ENCODE results near the gene HMCN1. TPM values are rescaled to one million over a fixed set of nuclear protein-coding genes. Genes with fewer than 3 reads are reported as not detected.
A peak's percentile ranks its signal among the peaks of the same experiment; 100 is the strongest.

Gene HMCN1
- 109 TPM for total RNA-seq

DNA sequence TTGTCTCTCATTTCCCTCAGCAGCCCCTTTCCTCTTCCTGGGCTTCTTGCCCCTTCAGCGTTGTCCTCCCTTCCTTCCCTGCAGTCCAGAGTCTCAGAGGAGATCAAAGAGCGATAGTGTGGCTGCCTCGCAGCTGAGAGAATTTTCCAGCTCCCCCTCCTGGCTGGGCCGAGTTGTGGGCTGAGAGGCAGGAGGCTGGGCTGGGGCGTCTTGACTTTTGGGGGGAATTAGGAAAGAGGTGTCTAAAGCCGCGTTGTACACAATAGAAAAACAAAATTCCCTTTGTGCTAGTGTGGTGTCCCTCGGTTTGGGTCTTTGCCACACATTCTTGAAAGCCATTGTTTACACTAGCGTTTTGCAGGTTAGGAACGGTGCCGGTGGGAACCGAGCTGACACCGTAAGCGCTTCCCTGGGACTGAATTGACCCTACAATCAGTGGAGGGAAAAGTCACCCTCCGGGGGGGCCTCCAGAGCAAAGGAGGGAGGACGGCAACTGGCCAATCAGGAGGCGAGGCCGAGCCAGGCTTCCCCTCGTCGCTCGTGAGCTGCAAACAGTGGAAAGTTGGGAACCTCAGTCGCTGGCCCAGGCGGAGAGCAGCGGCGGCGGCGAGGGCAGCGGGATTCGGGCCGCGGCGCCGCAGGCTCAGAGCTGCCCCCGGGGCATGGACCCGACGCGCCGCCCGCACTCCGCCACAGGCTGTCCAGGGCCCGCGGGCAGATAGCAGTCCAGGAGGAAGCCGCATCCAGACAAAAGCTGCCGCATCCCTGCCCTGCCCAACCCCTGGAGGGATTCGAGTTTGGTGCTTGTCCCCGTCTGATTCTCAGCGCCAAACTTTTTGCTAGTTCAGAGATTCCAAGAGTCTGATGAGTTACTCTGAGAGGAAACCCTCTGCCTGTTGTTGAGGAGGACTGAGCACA is at the start of gene HMCN1:
TSS of gene HMCN1 (plus strand) at position 574 of the 918 bp plus-strand sequence. CDS start 389 bp downstream, outside the sequence.
- peak; percentile 81 for DNase-seq

DNA sequence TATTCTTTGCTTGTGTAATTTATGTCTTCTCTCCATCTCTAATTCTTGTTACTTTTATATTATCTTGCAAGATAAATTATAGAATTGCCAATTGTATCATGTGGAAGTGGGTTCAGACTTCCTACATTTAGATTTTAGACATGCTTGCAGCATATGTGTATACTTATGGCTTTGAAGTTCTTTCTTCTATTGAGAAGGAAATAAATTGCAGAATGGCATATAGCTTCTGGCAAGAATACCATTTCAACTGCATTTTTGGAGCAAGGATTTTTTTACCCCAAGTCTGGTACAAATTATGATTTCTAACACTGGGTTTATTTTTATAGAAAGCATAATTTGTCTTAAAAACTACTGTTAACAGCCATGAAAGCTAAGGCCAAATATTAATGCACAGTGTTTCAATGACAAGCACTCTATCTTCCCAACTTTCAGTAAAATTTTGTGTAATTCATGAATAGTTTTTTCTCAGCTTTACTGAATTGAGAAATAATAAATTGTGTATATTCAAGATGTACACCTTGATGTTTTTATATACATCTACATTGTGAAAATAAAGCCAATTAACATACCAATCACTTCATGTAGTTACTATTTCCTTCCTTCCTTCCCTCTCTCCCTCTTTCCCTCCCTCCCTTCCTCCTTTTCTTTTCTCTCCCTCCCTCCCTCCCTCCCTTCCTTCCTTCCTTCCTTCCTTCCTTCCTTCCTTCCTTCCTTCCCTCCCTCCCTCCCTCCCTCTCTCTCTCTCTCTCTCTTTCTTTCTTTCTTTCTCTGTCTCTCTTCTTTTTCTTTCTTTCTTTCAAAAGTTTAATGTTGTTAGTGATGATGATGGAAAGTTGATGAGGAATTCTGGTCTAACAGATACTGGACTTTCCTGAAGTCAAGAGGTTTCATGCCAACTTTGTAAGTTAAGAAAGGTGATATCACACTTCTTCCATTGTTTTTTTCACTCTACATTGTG is 47.1 kb upstream of the HMCN1 start:
- DNase-seq = peak; percentile 23

DNA sequence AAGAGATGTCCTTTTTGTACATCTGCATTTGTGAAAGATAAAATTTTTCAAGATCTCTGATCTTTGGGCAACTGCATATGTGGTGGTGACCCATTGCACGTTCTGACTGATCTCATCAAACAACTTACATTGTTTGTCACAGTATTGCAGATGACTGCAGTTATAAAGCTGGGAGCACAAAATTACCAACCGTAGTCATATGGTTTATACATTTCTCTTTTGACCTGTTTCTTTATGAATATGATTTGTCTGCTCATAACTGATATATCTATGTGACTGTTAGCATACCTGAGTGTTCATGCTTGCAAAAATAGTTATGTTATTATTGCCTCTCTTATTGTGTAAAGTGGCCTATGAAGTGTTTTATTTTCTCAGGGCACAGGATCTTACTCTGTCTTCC is 43.7 kb upstream of the HMCN1 start:
- no peak for DNase-seq

DNA sequence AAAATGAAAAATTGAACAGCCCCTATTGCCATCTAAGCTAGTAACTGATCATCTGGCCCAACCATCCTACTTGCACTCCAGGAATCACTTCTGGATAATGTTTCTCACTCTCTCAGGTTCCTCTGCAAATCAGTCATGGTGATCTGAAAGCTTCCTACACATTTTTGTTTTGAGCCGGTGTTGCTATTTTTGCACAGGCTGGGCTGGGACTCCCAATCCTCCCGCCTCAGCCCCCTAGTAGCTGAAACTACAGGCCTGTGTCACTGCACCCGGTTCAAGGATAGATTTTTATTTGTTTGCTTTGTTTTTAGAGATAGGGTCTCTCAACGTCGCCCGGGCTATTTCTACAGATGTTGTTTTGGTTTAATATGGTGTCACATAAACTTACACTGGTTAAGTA is 40.5 kb upstream of the HMCN1 start:
- no peak for DNase-seq

DNA sequence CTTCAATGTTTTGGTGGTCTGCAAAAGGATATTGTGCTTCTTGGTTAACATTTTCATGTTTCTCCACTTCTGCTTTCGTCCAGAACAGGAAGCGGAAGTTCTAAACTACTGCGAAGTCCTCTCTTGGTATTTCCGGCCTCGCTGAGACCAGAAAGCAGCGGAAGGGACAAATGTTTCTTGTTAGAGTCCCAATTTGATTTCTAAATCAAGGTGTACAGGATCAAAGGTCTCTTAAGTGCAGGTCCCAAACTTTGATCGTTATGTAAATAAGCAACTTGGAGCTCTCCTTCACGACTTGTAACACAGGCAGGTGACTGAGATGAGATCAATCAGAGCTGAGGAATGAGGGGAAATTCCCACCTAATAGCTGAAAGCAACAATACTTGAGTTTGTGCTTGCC is 40.1 kb upstream of the HMCN1 start:
- DNase-seq = no peak

DNA sequence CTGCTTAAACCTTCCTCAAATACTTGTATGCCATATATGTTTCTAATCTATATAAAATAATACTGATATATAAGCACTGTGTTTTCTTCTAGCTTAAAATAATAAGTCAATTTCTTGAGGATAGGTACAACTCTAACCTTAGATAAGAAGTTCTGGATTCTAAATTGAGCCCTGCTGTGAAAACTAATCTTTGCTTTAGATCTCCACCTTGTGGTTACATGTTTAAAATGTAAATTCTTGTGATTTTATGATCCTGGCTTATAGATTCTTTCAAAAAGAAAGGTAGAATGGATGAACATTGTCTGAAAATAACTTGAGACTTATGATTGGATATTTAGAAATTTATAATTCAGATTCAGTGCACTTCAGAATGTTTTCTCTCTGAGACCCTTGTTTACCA is 38.9 kb upstream of the HMCN1 start:
- DNase-seq = no peak

DNA sequence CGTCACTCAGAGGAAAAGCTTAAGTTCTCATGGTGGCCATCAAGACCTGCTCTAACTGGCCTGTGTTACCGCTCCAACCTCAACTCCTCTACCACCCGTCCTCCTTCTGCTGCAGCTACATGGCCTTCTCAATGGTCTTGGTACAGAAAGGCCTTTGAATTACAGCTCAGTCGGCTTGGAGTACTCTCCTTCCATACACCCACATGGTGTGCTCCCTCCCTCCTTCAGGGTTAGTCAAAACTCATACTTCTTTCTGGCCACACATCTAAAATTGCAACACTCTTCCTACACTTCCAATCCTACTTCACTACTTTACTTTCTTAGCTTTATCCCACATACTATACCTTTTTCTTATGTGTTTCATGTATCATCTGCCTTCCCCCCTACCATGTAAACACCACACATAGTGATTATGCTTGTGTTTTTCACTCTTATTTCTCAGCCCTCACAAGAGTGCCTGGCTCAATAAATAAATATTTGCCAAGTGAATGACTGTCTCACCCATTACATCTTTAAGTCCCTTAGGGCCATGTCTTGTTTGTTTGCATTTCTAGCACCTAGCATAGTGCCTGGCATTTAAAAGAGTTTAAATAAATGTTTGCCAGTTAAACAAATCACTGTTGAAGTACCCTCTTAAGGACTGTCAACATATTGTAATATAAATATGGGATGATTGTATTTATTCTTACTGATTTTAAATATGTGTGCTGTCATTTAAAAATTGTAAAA is 37.6 kb upstream of the HMCN1 start:
- no peak for DNase-seq

DNA sequence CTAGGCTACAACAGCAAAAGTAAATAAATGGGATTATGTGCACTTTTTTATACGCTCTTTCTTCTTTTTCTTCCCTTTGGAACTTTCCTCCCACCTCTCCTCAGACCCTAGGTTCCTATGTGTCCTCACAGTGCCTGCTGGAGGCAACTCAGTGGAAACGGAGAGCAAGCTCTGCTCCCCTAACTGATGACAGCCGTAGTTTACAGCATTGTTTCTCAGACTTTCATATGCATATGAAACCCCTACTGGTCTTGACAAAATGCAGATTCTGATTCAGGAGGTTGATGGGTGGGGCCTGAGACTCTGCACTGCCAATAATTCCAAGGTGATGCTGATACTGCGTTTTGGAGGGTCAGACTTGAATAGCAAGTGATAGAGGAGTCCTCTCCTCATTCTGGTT is 34.3 kb upstream of the HMCN1 start:
- DNase-seq = no peak

DNA sequence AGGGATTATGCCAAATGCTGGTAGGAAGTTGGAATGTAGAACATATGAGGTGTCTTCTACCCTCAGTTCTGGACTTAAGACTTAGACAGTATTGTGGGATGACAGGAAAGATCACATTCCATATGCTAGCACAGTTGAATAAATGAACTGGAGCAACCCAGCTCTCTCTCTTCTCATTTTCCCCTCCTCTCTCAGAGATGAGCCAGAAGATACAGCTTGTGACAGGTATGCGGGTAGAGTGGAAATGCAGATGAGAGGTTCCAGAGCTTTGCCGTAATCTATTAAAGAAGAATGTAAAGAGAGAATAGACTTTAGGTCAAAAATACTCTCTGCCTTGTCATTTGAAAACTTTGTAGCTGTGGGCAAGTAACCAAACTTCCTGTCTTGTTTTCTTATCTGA is 32.5 kb upstream of the HMCN1 start:
- no peak for DNase-seq

DNA sequence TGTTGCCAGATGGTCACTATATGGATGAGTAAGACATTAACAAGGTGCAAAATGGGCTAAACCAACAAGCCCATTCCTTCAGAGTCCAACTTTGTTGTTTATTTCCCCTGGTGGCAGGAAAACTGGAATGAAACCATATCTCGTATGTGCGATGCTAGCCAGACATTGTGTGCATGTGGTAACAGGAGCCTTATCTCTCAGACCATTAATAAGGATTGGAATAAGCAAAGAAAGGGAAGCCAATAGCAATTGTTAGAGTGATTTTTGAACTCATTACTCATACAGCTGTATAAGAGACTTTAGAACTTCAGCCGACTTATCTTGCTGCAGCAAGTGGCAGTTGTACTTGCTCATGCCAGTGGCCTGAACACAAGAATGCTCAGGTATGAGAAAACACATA is 30.0 kb upstream of the HMCN1 start:
- no peak for DNase-seq

DNA sequence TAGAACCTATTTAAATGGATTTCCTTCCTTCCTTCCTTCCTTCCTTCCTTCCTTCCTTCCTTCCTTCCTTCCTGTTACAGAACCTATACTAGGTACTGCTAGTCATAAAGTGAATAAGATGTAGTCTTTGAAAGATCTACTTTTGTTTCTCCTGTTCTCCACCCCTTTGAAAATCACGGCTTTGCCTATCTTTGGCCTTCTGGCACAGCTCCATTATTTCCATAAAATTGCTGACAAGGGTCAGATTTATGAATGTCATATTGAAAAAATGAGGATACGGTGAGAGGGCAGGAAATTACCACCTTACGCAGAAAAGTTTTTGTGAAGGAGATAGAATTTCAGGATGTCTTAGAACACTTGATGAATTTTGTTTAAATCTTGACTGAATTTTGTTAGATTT is 18.1 kb upstream of the HMCN1 start:
- DNase-seq = no peak

DNA sequence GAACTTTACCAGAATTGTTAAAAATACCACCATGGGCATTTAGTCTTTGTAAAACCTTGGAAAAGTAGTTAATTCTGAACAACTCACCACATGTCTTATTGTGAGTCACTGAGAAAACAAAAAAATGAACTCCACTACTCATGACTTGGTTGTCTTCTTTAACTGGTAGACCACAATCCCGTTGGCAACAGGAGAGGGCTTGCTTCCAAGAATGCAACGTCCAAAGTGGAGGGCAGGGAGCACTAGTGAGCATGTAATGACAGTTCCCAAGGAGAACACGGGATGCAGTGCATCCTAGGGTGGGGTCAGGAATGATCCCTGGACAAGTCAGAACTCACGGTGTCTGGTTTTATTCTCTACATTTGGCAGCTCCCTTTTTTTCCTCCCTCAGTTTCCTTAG is 15.2 kb upstream of the HMCN1 start:
- no peak for DNase-seq

DNA sequence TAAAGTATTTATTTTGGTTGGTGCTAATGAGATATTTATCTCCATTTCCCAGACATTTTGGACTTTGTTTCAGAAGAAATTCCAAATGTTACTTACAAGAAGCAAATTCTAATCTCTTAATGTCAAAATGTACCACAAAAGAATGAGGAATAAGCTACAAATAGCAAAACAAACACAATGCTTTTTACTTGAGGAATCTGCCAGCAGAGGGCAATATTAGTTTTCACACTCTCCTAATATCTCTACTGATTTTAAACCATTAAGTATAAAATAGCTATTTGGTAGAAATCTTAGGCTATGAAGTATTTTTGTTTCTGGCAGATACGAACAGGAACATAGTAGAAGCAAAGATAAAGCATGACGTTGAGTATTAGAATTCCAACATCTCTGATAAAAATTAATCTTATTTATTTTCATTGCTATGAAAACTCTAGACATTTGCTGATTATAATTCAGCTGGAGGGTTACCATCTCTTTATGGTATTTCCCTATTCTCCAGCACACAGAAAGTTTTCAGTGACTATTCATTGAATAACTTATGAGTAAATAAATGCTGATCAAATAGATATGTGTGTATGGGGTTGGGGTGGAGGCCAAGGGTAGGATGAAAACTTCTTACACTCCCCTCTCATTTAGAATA is 13.4 kb upstream of the HMCN1 start:
- DNase-seq = peak; percentile 62

DNA sequence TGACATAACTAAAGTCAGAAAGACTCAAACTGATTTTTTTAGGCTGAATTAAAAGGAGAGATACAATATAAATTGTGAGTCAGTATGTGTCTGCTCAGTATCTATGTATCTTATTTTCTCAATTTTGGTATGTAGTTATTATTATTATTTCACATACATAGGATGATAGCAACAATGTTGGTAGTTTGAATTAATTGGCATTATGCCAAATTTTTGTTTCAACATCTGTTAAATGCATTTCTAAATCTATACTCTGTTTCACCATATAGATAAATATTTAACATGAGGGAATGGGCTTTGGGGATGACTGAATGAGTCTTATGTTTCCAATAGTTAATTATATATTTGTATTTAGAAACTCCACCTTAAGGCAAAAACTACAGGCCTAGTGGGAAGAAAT is 12.6 kb upstream of the HMCN1 start:
- DNase-seq = no peak

DNA sequence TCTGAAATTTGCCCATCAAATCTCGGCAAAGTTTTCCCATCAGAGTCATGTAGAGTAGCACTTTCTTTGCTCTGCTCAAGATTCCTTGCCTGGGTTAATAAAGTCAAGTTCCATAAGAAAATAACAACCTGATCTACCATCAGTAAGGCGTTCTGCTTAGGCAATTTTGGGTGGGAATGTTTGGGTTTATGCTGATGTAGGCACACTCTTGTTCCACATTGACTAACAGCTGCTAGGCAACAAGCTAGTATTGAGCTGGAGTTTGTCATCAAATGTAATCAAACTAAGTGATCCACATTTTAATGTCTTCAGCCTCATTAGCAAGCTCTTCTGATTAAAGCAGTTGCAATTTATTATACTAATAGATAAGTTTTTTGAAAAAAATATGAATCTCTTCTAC is 12.1 kb upstream of the HMCN1 start:
- DNase-seq = no peak

DNA sequence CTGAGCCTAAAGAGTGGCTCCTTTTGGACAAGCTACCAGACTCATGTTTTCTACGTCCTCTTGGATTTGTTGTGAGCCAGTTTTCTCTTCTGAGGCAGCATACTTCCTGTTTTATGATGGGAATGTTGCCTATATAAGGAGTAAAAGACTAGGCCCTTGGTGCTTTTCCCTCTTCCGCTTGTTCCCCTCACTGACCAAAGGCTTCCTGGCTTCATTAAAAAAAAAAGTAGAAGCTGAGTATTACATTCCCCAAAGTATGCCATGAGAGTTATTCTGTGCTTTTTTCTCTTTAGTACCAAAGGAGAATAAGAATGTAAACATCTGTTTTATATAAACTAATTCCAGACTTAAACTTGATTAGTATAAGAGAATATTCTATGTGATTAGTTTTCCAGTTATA is 6.5 kb upstream of the HMCN1 start:
- peak; percentile 3 for DNase-seq

DNA sequence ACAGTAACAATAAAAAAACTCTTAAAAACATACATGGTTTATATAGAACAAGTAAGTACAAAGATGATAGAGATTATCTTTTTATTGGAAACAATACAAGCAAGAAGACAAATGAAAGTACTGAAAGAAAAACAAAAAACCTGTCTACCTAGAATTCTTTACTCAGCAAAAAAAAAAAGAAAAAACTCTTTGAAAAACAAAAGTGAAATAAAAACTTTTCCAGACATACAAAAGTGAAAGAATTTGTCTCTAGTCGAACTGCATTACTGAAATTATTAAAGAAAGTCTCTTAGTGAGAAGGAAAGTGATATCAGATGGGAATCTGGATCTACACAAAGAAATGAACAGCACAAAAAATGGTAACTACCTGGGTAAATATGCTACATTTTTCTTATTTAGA is 2.7 kb upstream of the HMCN1 start:
- no peak for DNase-seq

DNA sequence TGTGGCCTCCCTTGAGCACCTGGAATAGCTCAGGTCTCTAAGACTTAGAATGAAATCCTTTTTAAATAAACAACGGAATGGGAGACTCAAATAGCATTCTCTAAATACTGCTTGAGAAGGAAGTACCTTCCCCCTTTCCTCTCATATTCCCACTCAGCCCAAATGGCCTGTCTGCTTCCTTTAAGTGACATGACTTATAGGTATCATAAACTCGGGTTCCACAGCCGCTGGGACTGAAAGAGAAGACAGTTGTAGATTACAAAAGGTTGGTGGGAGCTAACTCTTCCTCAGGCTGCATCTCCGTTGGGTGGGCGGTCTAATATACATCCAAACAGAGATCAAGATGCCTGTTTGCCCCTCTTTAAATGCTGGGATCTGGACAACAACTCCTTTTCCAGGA is 1.2 kb upstream of the HMCN1 start:
- no peak for DNase-seq

DNA sequence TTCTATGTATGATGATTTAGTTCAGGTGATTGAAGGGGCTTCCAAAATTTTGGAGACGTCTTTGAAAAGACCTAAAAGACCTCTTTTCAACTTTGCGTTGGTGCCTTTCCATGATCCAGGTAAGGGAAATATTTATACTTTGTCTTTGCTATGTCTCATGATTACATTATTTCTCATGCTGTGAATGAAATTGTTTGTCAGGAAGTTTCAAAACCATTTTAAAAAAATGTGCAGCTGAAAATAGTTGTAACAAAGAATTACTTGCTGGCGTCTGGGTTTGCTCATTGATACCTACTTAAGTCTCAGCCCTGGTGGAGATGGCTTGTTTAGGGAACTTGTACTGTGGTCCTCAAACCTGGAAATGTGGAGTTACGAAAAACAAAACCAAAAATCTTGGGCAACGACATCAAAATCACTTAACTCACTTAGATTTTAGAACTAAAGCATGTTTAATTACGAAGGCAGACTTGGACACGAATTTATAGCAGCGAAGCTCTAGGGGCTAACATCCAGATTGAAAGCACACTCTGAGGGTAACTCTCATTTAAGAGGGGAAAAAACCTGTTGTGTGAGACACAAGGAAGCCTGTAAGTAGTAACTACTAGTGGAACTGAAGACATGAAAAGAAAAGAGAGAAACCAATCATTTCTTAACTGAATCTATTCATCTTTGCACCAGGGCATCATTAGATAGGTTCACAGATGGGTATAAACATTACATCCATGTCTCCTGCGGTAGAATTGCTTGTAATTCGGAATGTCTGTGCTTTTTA is 924 bp downstream of the HMCN1 start:
- DNase-seq = peak; percentile 15

DNA sequence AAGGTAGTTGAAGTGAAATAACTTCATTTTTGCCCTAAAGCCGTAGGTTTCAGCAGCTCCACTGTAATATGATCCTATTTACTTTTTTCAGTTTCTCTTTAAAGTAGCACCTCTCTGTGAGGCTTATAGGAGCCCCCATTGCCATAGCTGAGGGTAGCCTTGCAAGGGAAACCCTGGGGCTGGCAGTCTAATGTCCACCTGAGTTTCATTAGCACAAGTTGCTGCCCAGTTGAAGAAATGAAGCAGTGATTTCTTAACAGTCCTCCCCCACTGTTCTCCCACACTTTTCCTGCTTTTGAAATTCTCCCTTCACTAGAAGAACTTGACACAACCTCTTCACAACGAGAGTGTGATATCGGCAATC is 1.5 kb downstream of the HMCN1 start:
- DNase-seq = no peak

DNA sequence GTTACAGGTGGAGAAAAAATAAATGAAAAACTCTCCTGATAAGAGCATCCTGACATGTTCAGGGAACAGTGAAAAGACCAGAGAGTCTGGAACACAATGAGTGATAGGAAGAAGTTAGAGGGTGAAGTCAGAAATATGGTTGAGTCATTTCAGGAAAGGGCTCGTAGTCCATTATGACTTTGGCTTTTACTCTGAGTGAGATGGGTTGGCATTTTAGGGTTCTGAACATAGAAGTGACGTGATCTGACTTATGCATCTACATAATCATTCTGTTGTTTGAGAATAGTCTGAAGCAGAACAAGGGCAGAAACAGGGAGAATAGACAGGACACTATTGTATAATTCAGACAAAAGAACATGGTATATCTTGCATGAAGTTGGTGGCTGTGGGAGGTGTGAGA is 5.8 kb downstream of the HMCN1 start:
- DNase-seq = no peak

Data from skin of body (tissue), 2 donors.